Activated CD4-positive, alpha-beta T cell treated with anti-CD3 and anti-CD28 coated beads, Interleukin-2, amount 10 ng/mL, durations not matched to agents 7 days and 5 days (primary cell): ENCODE measurements around the gene TMEM106C. TPM values are rescaled to one million over a fixed set of nuclear protein-coding genes. Genes with fewer than 3 reads are reported as not detected.

Experiments used
- CTCF ChIA-PET: fragments of 350-600 bp; sonication (Branson Sonifier 250); formaldehyde crosslinking; loops from one replicate; lab custom pipeline; 2021; ENCODE audit warnings: antibody characterized with exemption; lab: Charles Lee
- POLR2A ChIA-PET: fragments of 350-600 bp; sonication (Branson Sonifier 250); formaldehyde crosslinking; loops from one replicate; lab custom pipeline; 2021; ENCODE audit warnings: antibody characterized with exemption; lab: Charles Lee
- DNase-seq: peaks from one replicate; pipeline ENCODE4 v3.0.0-alpha.2; 2020
- H3K27ac Mint-ChIP-seq: one replicate; pipeline ENCODE4 v1.8.0; 2021; ENCODE audit warnings: mild to moderate bottlenecking, moderate library complexity, mixed read lengths
- H3K27me3 Mint-ChIP-seq: one replicate; pipeline ENCODE4 v1.8.0; 2021; ENCODE audit warnings: mixed read lengths
- H3K36me3 Mint-ChIP-seq: one replicate; pipeline ENCODE4 v1.8.0; 2021; ENCODE audit warnings: low read depth, mixed read lengths
- H3K4me1 Mint-ChIP-seq: one replicate; pipeline ENCODE4 v1.8.0; 2021; ENCODE audit warnings: mixed read lengths
- H3K4me3 Mint-ChIP-seq: one replicate; pipeline ENCODE4 v1.8.0; 2021; ENCODE audit warnings: mild to moderate bottlenecking, moderate library complexity, mixed read lengths
- H3K9me3 Mint-ChIP-seq: one replicate; pipeline ENCODE4 v1.8.0; 2021; ENCODE audit warnings: mixed read lengths
- total RNA-seq, 2 experiments: library from RNA; stranded (reverse); gene quantifications; one replicate each; pipeline ENCODE4 v1.2.3, GENCODE V29; 2021

The TMEM106C gene
- total RNA-seq, 2 experiments from 2014 or later, result 145 to 181 TPM

DNA sequence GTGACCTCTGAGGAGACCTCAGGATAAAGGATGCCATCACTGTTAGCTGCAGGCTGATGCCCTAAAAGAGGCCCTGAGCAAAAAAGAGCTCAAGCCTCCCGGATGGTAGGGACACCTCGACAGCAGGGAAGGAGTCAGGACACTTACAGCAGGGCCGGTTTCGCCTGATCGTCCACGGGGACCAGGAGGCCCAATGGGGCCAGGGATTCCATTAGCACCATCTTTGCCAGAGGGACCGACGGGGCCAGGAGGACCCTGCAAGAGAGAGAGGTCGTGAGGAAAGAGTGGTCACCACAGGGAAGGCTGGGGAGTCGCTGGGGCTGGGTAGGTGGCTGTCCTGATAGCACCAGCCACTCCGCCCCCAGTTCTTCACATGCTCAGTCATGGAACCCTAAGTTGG, 12.4 kb downstream of the TMEM106C start:
- H3K4me1 Mint-ChIP-seq, result no peaks in the 10 kb centered on the region
- DNase-seq, result no peak
- ChIA-PET POLR2A (no interaction called here), CTCF (interaction anchor here (1.9 kb wide), 1 partner anchor 11 kb away, joined by 4 read pairs; no protein-coding TSS in a partner anchor)
- no peaks in the 10 kb centered on the region for H3K9me3 Mint-ChIP-seq
- H3K36me3 Mint-ChIP-seq, result no peaks in the 10 kb centered on the region
- no peak overlapping the region for H3K4me3 Mint-ChIP-seq
- H3K27ac Mint-ChIP-seq, result no peak overlapping the region
- no peaks in the 10 kb centered on the region for H3K27me3 Mint-ChIP-seq

DNA sequence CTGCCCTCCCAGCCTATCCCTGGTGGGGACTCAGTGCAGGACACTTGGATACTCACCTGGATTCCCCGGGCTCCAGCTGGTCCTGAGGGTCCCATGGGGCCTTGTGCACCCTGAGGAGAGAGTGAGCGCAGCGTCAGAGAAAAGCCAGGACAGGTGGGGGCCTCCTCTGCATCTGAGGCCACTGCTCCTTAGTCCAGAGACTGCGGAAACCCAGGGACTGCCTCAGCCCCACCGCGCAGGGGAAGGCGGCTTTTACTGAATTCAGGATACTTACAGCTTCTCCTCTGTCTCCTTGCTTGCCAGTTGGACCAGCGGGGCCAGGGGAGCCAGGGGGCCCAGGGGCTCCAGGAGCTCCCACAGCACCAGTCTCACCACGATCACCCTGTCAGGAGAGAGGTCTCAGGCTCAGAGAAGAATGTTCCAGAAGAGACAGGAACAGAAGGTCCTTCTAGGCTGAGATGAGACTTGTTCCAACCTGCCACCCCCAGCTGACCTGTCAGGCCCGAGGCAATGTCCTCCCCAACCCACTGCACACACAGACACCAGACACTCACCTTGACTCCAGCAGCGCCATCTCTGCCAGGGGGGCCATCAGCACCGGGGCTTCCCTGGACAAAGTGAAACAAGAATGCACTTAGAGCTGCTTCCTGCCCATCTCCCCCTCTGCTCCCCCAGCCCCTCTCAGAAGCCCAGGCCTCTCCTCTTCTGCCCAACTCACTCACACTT, 13.8 kb downstream of the TMEM106C start:
- H3K4me1 Mint-ChIP-seq, result no peaks in the 10 kb centered on the region
- no peaks in the 10 kb centered on the region for H3K9me3 Mint-ChIP-seq
- no peak overlapping the region for H3K27ac Mint-ChIP-seq
- no peak overlapping the region for H3K4me3 Mint-ChIP-seq
- ChIA-PET POLR2A (no interaction called here), CTCF (interaction anchor here (0.6 to 1.9 kb wide), 6 partner anchors 11 to 131 kb away, joined by 3 to 6 read pairs (median 4); partner anchors contain the start of gene TMEM106C)
- no peaks in the 10 kb centered on the region for H3K36me3 Mint-ChIP-seq
- H3K27me3 Mint-ChIP-seq, result no peaks in the 10 kb centered on the region
- DNase-seq, result no peak

DNA sequence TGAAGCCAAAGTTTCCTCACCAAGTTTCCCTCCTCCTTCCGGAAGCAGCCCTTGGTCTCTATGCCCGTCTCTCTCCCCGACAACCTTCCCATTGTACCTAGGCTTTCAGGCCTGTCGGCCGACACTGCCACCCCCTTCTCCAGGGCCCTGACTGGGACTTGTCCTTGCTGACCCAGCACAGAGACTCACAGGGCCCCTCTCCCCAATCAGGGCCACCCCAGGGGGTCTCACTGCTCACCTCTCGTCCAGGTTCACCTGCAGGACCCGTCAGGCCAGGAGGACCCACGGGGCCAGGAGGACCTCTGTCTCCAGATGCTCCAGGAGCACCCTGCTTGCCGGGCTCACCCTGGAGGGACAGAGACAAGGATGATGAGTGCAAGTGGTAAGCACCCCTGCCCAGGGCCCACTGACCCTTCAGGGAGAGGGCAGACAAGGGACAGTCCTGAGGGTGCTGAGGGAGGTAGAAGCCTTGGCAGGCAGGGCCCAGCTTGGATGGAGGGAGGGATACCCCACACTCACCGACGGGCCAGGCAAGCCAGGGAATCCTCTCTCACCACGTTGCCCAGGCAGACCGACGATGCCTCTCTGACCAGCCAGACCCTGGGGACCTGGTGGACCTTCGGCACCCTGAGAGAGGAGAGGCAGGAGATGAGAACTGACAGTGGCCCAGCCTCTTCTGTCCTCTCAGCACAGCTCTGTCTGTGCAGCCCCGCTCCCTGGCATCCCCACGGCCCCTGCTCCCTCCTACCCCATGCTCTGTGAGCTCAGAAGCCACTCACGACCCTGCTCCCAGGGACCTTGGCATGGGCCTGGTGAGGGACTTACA, 14.6 kb downstream of the TMEM106C start:
- Mint-ChIP-seq H3K27ac (no peak overlapping the region), H3K27me3 (peaks cover 2% of the 10 kb centered on the region), H3K9me3 (no peaks in the 10 kb centered on the region), H3K4me3 (no peak overlapping the region), H3K36me3 (no peaks in the 10 kb centered on the region), H3K4me1 (no peaks in the 10 kb centered on the region)
- ChIA-PET POLR2A (no interaction called here), CTCF (interaction anchor here (1.4 to 1.7 kb wide), 3 partner anchors 13 to 28 kb away, joined by 4 to 6 read pairs (median 5); partner anchors contain the start of gene TMEM106C)
- DNase-seq, result no peak

DNA sequence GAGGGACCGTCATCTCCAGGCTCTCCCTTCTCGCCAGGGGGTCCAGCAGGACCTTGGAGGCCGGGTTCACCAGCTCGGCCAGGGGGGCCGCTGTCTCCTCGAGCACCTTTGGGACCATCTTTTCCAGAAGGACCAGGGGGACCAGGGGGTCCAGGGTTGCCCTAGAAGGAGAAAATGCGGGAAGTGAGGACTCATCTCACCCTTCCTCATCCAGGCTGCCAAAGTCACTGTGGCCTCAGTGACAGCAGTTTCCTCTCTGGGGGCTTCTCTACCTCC, 15.1 kb downstream of the TMEM106C start:
- DNase-seq, result no peak
- Mint-ChIP-seq H3K4me3 (no peak overlapping the region), H3K4me1 (no peaks in the 10 kb centered on the region), H3K36me3 (no peaks in the 10 kb centered on the region), H3K9me3 (no peaks in the 10 kb centered on the region), H3K27ac (no peak overlapping the region), H3K27me3 (peaks cover 2% of the 10 kb centered on the region)
- ChIA-PET CTCF (interaction anchor here (1.4 kb wide), 2 partner anchors 12 to 29 kb away, joined by 4 to 5 read pairs; no protein-coding TSS in a partner anchor), POLR2A (no interaction called here)

DNA sequence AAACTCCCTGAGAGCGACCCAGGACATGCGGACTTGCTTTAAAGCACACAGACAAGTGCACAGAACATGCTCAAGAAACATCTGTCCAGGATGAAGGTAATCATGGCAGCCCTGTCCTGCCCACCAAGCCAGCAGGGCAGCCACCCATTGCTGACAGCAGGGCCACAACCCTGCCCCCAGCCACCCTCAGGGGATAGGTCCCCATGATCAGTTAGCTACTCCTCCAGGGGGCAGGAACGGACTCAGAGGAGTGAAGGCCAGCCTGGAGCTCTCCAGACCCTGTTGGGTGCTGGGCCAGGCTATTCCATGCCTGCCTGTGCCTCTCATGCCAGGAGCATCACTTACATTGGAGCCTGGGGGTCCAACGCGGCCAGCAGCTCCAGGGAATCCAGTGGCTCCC, 15.8 kb downstream of the TMEM106C start:
- ChIA-PET CTCF (interaction anchor here (1.4 kb wide), 1 partner anchor 29 kb away, joined by 4 read pairs; no protein-coding TSS in a partner anchor), POLR2A (no interaction called here)
- Mint-ChIP-seq H3K9me3 (no peaks in the 10 kb centered on the region), H3K4me3 (no peak overlapping the region), H3K27me3 (peaks cover 2% of the 10 kb centered on the region), H3K27ac (no peak overlapping the region), H3K36me3 (no peaks in the 10 kb centered on the region), H3K4me1 (no peaks in the 10 kb centered on the region)
- DNase-seq, result no peak

DNA sequence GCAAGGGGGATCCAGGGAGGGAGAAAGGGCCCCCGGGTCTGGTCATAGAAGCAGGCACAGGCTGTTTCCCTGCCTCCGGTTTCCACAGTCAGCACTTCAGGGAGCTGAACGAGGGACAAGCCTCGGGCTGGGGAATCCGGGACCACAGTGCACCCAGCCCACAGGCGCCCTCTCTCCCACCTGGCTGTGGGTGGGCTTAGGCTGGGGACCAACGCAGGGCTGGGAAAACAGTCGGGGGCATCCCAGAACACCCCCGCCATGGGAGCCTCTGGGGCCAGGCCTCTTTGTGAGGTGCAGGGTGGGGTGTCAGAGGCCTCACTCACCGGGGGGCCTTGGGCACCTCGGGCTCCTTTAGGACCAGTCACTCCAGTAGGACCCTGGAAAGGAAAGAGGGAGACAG, 16.3 kb downstream of the TMEM106C start:
- CTCF ChIA-PET, result interaction anchor here (1.0 to 1.4 kb wide), 3 partner anchors 11 to 30 kb away, joined by 4 to 5 read pairs (median 4); no protein-coding TSS in a partner anchor
- Mint-ChIP-seq H3K4me1 (no peaks in the 10 kb centered on the region), H3K4me3 (no peak overlapping the region), H3K36me3 (no peaks in the 10 kb centered on the region), H3K27me3 (peaks cover 2% of the 10 kb centered on the region), H3K9me3 (no peaks in the 10 kb centered on the region), H3K27ac (no peak overlapping the region)
- POLR2A ChIA-PET, result no interaction called here
- DNase-seq, result no peak

DNA sequence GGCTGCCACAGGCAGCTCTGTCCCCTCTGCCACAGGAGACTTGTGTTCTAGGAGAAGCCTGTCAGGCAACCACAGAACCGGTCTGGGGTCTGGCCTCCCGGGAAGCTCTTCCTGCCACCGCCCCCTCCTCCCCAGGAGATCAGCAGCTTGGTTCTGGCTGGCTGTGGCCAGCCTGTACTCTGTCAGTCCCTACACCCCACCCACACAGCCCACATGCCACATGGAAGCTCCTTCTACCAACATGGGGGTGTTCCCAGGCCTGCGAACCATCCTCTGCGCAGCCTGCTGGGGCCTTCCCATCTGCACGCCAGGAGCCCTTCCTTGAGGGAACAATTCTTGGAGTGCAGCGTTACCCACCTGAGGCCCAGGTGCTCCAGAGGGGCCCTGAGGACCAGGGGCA, 16.8 kb downstream of the TMEM106C start:
- no peaks in the 10 kb centered on the region for H3K36me3 Mint-ChIP-seq
- no peak overlapping the region for H3K4me3 Mint-ChIP-seq

DNA sequence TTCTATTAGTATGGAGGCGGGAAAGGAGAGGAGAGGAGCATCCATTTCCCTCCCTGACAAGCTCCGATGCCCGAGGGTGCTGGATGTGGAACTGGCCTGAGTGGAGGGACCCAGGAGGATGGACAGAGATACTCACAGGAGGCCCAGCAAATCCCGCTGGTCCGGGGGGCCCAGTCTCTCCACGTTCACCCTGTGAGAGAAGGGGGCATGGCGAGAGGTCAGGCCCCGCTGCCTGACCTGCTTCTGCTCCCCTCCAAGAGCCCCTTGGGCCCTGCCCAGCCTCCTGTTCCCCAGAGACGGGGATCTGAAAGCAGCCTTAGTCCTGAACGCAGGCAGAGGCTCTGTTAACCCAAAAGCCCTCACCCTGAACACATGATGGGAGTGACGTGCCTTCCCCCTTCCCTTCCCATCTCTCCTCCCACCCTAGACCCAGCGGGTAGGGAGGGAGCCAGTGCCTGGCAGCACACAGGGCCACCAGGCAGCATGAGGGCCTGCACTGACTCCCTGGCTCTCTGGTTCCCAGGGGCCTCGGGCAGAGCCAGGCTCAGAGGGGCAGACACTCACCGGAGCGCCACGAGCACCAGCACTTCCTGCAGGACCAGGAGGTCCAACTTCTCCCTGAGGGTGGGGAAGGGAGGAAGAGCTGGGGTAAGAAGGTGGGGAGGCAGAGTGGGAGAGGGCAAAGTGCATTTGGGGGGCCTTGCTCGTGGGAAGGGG, 17.5 kb downstream of the TMEM106C start:
- ChIA-PET POLR2A (no interaction called here), CTCF (interaction anchor here (1.0 to 1.4 kb wide), 3 partner anchors 10 to 13 kb away, joined by 3 to 5 read pairs (median 4); no protein-coding TSS in a partner anchor)
- Mint-ChIP-seq H3K27ac (no peak overlapping the region), H3K4me3 (no peak overlapping the region), H3K9me3 (no peaks in the 10 kb centered on the region), H3K27me3 (peaks cover 2% of the 10 kb centered on the region), H3K36me3 (no peaks in the 10 kb centered on the region), H3K4me1 (no peaks in the 10 kb centered on the region)
- no peak for DNase-seq

More for the DNA sequence above, 16.8 kb downstream of the TMEM106C start:
- ChIA-PET POLR2A (no interaction called here), CTCF (interaction anchor here (1.0 to 1.4 kb wide), 2 partner anchors 10 to 12 kb away, joined by 4 to 5 read pairs; no protein-coding TSS in a partner anchor)
- peaks cover 2% of the 10 kb centered on the region for H3K27me3 Mint-ChIP-seq
- H3K27ac Mint-ChIP-seq, result no peak overlapping the region
- no peaks in the 10 kb centered on the region for H3K9me3 Mint-ChIP-seq
- no peak for DNase-seq
- H3K4me1 Mint-ChIP-seq, result no peaks in the 10 kb centered on the region

DNA sequence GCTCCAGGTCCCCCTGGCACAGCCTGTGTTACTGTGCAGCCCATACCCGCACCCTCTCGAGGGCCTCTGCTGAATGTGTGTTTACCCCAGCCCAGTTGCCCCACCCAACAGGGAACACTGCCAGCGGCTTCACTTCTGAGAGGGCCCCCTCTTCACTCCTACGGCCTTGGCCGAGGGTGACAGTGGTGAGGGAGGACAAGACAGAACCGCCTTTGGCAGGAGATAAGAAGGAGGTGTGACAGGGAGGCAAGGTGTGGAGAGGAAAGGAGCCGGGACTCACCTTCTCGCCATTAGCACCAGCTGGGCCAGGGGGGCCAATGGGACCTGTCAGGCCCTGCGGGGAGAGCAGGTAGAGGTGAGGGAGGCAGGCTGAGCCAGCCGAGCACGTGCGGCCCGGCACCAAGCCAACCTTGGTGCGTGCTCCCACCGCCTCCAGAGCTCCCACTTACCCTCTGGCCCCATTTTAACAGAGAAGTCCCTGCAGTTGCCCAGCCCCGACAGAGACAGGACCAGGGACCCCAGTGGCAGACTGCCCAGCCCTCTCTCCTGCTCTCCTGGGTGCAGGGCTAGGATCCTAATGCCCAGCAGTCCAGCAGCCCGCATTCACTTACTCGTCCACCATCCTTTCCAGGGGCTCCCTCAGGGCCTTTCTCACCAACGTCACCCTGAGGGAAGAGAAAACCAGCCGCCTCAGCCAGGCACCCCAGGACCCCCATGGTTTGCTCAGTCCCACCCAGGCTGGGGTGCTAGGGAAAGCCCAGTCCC, 18.3 kb downstream of the TMEM106C start:
- POLR2A ChIA-PET, result no interaction called here
- Mint-ChIP-seq H3K36me3 (no peaks in the 10 kb centered on the region), H3K27me3 (peaks cover 6% of the 10 kb centered on the region), H3K9me3 (no peaks in the 10 kb centered on the region), H3K4me3 (no peak overlapping the region), H3K4me1 (no peaks in the 10 kb centered on the region), H3K27ac (no peak overlapping the region)
- no peak for DNase-seq
- CTCF ChIA-PET, result interaction anchor here (0.9 to 1.3 kb wide), 2 partner anchors 11 to 32 kb away, joined by 3 read pairs; no protein-coding TSS in a partner anchor

DNA sequence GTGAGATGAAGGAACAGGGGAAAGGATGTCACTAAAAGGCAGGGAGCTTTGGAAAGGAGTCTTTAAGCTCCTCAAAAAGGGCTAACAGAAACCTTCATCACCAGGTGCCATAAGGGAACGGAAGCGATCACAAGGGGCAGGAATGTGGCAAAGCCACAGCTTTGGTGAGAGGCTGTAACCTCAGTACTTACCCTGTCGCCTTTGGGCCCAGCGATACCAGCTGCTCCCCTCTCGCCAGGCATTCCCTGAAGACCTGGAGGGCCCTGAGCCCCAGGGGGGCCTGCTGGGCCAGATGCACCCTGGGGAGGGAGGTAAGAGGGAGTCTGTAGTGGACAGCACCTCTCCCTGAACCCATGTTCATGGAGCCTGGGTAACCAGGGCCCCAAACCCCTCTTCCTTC, 18.9 kb downstream of the TMEM106C start:
- H3K9me3 Mint-ChIP-seq, result no peaks in the 10 kb centered on the region
- H3K4me1 Mint-ChIP-seq, result no peaks in the 10 kb centered on the region
- no peak overlapping the region for H3K4me3 Mint-ChIP-seq
- CTCF ChIA-PET, result interaction anchor here (0.9 to 1.3 kb wide), 2 partner anchors 11 to 32 kb away, joined by 3 read pairs; no protein-coding TSS in a partner anchor
- H3K27ac Mint-ChIP-seq, result no peak overlapping the region
- H3K27me3 Mint-ChIP-seq, result peaks cover 12% of the 10 kb centered on the region
- H3K36me3 Mint-ChIP-seq, result no peaks in the 10 kb centered on the region
- DNase-seq, result no peak
- POLR2A ChIA-PET, result no interaction called here

DNA sequence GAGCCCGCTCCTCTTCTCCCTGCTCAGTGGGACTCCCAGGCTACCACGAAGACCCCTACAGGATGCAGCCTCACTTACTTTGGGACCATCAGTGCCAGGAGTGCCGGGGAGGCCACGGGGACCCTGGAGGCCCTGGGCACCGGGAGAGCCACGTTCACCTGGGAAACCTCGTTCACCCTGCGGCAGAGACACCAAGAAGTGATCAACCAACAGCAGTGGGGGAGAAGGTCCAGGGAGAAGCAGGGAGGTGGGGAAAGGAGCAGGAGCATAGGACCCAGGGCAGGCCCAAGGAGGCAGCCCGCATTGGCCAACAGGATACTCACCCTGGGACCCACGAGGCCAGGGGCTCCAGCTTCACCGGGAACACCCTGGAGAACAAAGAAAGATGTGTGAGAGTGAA, 19.4 kb downstream of the TMEM106C start:
- no peak for DNase-seq
- Mint-ChIP-seq H3K9me3 (no peaks in the 10 kb centered on the region), H3K4me3 (no peak overlapping the region), H3K4me1 (no peaks in the 10 kb centered on the region), H3K36me3 (no peaks in the 10 kb centered on the region), H3K27ac (no peak overlapping the region), H3K27me3 (peaks cover 15% of the 10 kb centered on the region)
- ChIA-PET POLR2A (no interaction called here), CTCF (interaction anchor here (0.9 kb wide), 1 partner anchor 33 kb away, joined by 3 read pairs; no protein-coding TSS in a partner anchor)
